SK-N-MC (cell line): ENCODE measurements around the gene PLCD1.

Experiments used
- EZH2 ChIP-seq: fragments of 200-600 bp; sonication (generic); IDR thresholded peaks from one replicate; pipeline ENCODE4 v1.6.1; 2017; ENCODE audit warnings: antibody characterized with exemption
- POLR2AphosphoS5 ChIP-seq: IDR thresholded peaks from 2 replicates; pipeline ENCODE4 v1.6.1; 2012; ENCODE audit warnings: mild to moderate bottlenecking, low read depth, low read length, borderline replicate concordance

- TF ChIP-seq EZH2 (no peak), POLR2AphosphoS5 (no peak)
Observed at GRCh38 chr3:37985637-37986320, 43.7 kb downstream of the PLCD1 start.
